H9 (cell line): ENCODE measurements around the gene ATP11C. TPM values are rescaled to one million over a fixed set of nuclear protein-coding genes. Genes with fewer than 3 reads are reported as not detected.

Experiments used
- DNase-seq: peaks from one replicate; pipeline ENCODE4 v3.0.0-alpha.2; 2017
- H2AFZ ChIP-seq: one replicate; pipeline ENCODE4 v1.6.1; 2013; ENCODE audit warnings: mild to moderate bottlenecking, low read length, control low read depth, moderate library complexity
- H2AK5ac ChIP-seq: 2 replicates; pipeline ENCODE4 v1.6.1; 2013; ENCODE audit warnings: low read length, control low read depth, mixed read lengths; ENCODE audit not compliant: insufficient read length
- H2BK120ac ChIP-seq: one replicate; pipeline ENCODE4 v1.6.1; 2013; ENCODE audit warnings: low read depth, mild to moderate bottlenecking, low read length, control low read depth, inconsistent platforms; ENCODE audit not compliant: poor library complexity, severe bottlenecking
- H2BK12ac ChIP-seq: 2 replicates; pipeline ENCODE4 v1.6.1; 2013; ENCODE audit warnings: low read length, control low read depth, mixed read lengths, low read depth; ENCODE audit not compliant: insufficient read length
- H2BK15ac ChIP-seq: 2 replicates; pipeline ENCODE4 v1.6.1; 2013; ENCODE audit warnings: low read depth, low read length, control low read depth
- H2BK20ac ChIP-seq: one replicate; pipeline ENCODE4 v1.6.1; 2013; ENCODE audit warnings: low read depth, mild to moderate bottlenecking, low read length, control low read depth, inconsistent platforms; ENCODE audit not compliant: poor library complexity, severe bottlenecking
- H2BK5ac ChIP-seq: 2 replicates; pipeline ENCODE4 v1.6.1; 2013; ENCODE audit warnings: low read length, control low read depth, mixed read lengths; ENCODE audit not compliant: insufficient read length
- H3K14ac ChIP-seq: 2 replicates; pipeline ENCODE4 v1.6.1; 2013; ENCODE audit warnings: low read length, control low read depth; ENCODE audit not compliant: insufficient read depth
- H3K18ac ChIP-seq: 2 replicates; pipeline ENCODE4 v1.6.1; 2013; ENCODE audit warnings: low read depth, mild to moderate bottlenecking, mixed read lengths, low read length, control low read depth; ENCODE audit not compliant: insufficient read length
- H3K23ac ChIP-seq: 2 replicates; pipeline ENCODE4 v1.6.1; 2013; ENCODE audit warnings: low read length, control low read depth, mixed read lengths, low read depth; ENCODE audit not compliant: insufficient read length
- H3K23me2 ChIP-seq: 2 replicates; pipeline ENCODE4 v1.6.1; 2013; ENCODE audit warnings: low read depth, mild to moderate bottlenecking, mixed read lengths, low read length, control low read depth; ENCODE audit not compliant: insufficient read length, poor library complexity, severe bottlenecking
- H3K27ac ChIP-seq: 2 replicates; pipeline ENCODE4 v1.5.1; 2013; ENCODE audit warnings: low read length, control low read depth, mixed read lengths, low read depth; ENCODE audit not compliant: insufficient read length
- H3K27me3 ChIP-seq: 2 replicates; pipeline ENCODE4 v1.6.1; 2013; ENCODE audit warnings: low read length, control low read depth, inconsistent platforms; ENCODE audit not compliant: insufficient read depth
- H3K4ac ChIP-seq: 2 replicates; pipeline ENCODE4 v1.6.1; 2013; ENCODE audit warnings: low read depth, mild to moderate bottlenecking, control low read depth, inconsistent platforms, low read length, moderate library complexity
- H3K4me1 ChIP-seq: 2 replicates; pipeline ENCODE4 v1.6.1; 2013; ENCODE audit warnings: low read length, control low read depth, inconsistent platforms; ENCODE audit not compliant: insufficient read depth
- H3K4me2 ChIP-seq: 2 replicates; pipeline ENCODE4 v1.6.1; 2013; ENCODE audit warnings: low read length, control low read depth, mixed read lengths; ENCODE audit not compliant: insufficient read length, insufficient read depth
- H3K56ac ChIP-seq: 2 replicates; pipeline ENCODE4 v1.6.1; 2013; ENCODE audit warnings: low read depth, mild to moderate bottlenecking, mixed read lengths, low read length, control low read depth; ENCODE audit not compliant: insufficient read length
- H3K79me1 ChIP-seq: 2 replicates; pipeline ENCODE4 v1.6.1; 2013; ENCODE audit warnings: low read depth, mild to moderate bottlenecking, moderate library complexity, low read length, control low read depth, inconsistent platforms; ENCODE audit not compliant: insufficient read depth, poor library complexity, severe bottlenecking
- H3K79me2 ChIP-seq: 2 replicates; pipeline ENCODE4 v1.6.1; 2013; ENCODE audit warnings: low read length, control low read depth, inconsistent platforms; ENCODE audit not compliant: insufficient read depth
- H3K9ac ChIP-seq: 2 replicates; pipeline ENCODE4 v1.6.1; 2013; ENCODE audit warnings: low read length, control low read depth, mixed read lengths; ENCODE audit not compliant: insufficient read length; ENCODE audit errors: extremely low read depth
- H3K9me3 ChIP-seq: one replicate; pipeline ENCODE4 v1.6.1; 2013; ENCODE audit warnings: low read depth, low read length, inconsistent platforms; ENCODE audit not compliant: control insufficient read depth
- H3T11ph ChIP-seq: one replicate; pipeline ENCODE4 v1.6.1; 2013; ENCODE audit warnings: mild to moderate bottlenecking, low read length, control low read depth, inconsistent platforms
- H4K20me1 ChIP-seq: one replicate; pipeline ENCODE4 v1.6.1; 2013; ENCODE audit not compliant: control insufficient read depth, insufficient read length, insufficient read depth
- H4K5ac ChIP-seq: 2 replicates; pipeline ENCODE4 v1.6.1; 2013; ENCODE audit warnings: low read depth, mild to moderate bottlenecking, mixed read lengths, low read length, control low read depth; ENCODE audit not compliant: insufficient read length
- H4K8ac ChIP-seq: replicated peaks from 2 replicates; pipeline ENCODE4 v1.6.1; 2013; ENCODE audit warnings: low read length, control low read depth, mixed read lengths, low read depth; ENCODE audit not compliant: insufficient read length
- H4K91ac ChIP-seq: 2 replicates; pipeline ENCODE4 v1.6.1; 2013; ENCODE audit warnings: low read depth, mild to moderate bottlenecking, moderate library complexity, mixed read lengths, low read length, control low read depth; ENCODE audit not compliant: insufficient read length
- H3K27ac Mint-ChIP-seq, 3 experiments: 2 replicates in 2 of 3; 3 replicates in 1 of 3; pipeline ENCODE4 v1.8.0; 2020 to 2021; ENCODE audit warnings: mixed read lengths in 3 of 3, mild to moderate bottlenecking in 1 of 3, moderate library complexity in 1 of 3
- H3K27me3 Mint-ChIP-seq: 2 replicates; pipeline ENCODE4 v1.8.0; 2021; ENCODE audit warnings: low read depth, mild to moderate bottlenecking, moderate library complexity, mixed read lengths
- H3K36me3 Mint-ChIP-seq, 3 experiments: 2 replicates in 2 of 3; 3 replicates in 1 of 3; pipeline ENCODE4 v1.8.0; 2020 to 2021; ENCODE audit warnings: low read depth in 3 of 3, mixed read lengths in 3 of 3; ENCODE audit not compliant: insufficient read depth in 1 of 3
- H3K4me1 Mint-ChIP-seq, 2 experiments: 2 replicates each; pipeline ENCODE4 v1.8.0; 2020; ENCODE audit warnings: mixed read lengths in 2 of 2
- H3K4me3 Mint-ChIP-seq, 2 experiments: 2 replicates in 1 of 2; 3 replicates in 1 of 2; pipeline ENCODE4 v1.8.0; 2020 to 2021; ENCODE audit warnings: mild to moderate bottlenecking in 2 of 2, mixed read lengths in 2 of 2, moderate library complexity in 1 of 2
- H3K9me3 Mint-ChIP-seq, 2 experiments: 2 replicates in 1 of 2; 3 replicates in 1 of 2; pipeline ENCODE4 v1.8.0; 2020; ENCODE audit warnings: mild to moderate bottlenecking in 2 of 2, mixed read lengths in 2 of 2, moderate library complexity in 1 of 2
- WGBS: extraction: QIAGEN DNeasy Blood & Tissue Kit; methylation state at CpG from one replicate; pipeline ENCODE4 v1.1.7; 2013; ENCODE audit warnings: missing lambda C conversion rate, low lambda C conversion rate, mixed read lengths; ENCODE audit not compliant: insufficient read length; ENCODE audit errors: extremely low coverage; 5-methylcytosine and 5-hydroxymethylcytosine counted together
- total RNA-seq: library from RNA; stranded (reverse); gene quantifications from 2 replicates; pipeline ENCODE4 v1.2.1, GENCODE V29; 2021
- TF ChIP-seq, protein P1 (sequence below): fragments of 200-600 bp; sonication (generic); conservative IDR thresholded peaks from 3 replicates; pipeline ENCODE4 v1.8.0; 2021; ENCODE audit warnings: antibody characterized with exemption, mild to moderate bottlenecking

ATP11C gene
- total RNA-seq, 1 experiment from 2014 or later: 28.4 TPM

- Histone ChIP-seq H3K9me3 (no peaks in the 10 kb centered on the region), H3K23ac (no peak overlapping the region), H2AFZ (no peak overlapping the region), H3K4me2 (no peak overlapping the region), H4K5ac (no peak overlapping the region), H3K27me3 (no peaks in the 10 kb centered on the region), H3K23me2 (no peaks in the 10 kb centered on the region), H4K91ac (no peak overlapping the region), H3K4ac (no peak overlapping the region), H2BK120ac (no peak overlapping the region), H3K14ac (no peak overlapping the region), H3K9ac (no peak overlapping the region), H4K8ac (no peak overlapping the region), H3K27ac (no peak overlapping the region), H3T11ph (no peak overlapping the region), H2BK5ac (no peak overlapping the region), H4K20me1 (no peaks in the 10 kb centered on the region), H3K4me1 (no peaks in the 10 kb centered on the region), H2BK20ac (no peak overlapping the region), H3K18ac (no peak overlapping the region), H3K79me2 (no peaks in the 10 kb centered on the region), H3K56ac (no peak overlapping the region), H3K79me1 (no peaks in the 10 kb centered on the region), H2AK5ac (no peak overlapping the region), H2BK12ac (no peak overlapping the region), H2BK15ac (no peak overlapping the region)
- no CpG with 5 or more reads among the region's 3 CpGs for WGBS
- Mint-ChIP-seq H3K4me1 (no peaks in the 10 kb centered on the region), H3K27me3 (no peaks in the 10 kb centered on the region; the same call in 1 of the 2 replicates), H3K4me3 (no peak overlapping the region), H3K9me3 (peaks cover 0 to 43% of the 10 kb centered on the region in 2 experiments; a peak in 2 of 5 replicates), H3K36me3 (peaks cover 20 to 46% (median 29%) of the 10 kb centered on the region in 3 experiments; a peak in 6 of 7 replicates), H3K27ac (no peak overlapping the region)
- DNase-seq: no peak
- TF ChIP-seq, protein P1, sequence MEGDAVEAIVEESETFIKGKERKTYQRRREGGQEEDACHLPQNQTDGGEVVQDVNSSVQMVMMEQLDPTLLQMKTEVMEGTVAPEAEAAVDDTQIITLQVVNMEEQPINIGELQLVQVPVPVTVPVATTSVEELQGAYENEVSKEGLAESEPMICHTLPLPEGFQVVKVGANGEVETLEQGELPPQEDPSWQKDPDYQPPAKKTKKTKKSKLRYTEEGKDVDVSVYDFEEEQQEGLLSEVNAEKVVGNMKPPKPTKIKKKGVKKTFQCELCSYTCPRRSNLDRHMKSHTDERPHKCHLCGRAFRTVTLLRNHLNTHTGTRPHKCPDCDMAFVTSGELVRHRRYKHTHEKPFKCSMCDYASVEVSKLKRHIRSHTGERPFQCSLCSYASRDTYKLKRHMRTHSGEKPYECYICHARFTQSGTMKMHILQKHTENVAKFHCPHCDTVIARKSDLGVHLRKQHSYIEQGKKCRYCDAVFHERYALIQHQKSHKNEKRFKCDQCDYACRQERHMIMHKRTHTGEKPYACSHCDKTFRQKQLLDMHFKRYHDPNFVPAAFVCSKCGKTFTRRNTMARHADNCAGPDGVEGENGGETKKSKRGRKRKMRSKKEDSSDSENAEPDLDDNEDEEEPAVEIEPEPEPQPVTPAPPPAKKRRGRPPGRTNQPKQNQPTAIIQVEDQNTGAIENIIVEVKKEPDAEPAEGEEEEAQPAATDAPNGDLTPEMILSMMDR: no peak
Observed at GRCh38 chrX:139783030-139783429, 149.8 kb downstream of the ATP11C start.
